GM18508 (cell line): Measurements from ENCODE around the gene CHD1L.
"Not testable (repeated sequence)": the region's sequence is repeated elsewhere in the genome, so short reads cannot be mapped to it uniquely, and the experiment has no call there.

ENCODE experiments used
- ATAC-seq: cut with Tn5 transposase; IDR thresholded peaks from one replicate; pipeline ENCODE4 v1.9.1; 2021; ENCODE audit warnings: moderate number of reproducible peaks; ENCODE audit not compliant: insufficient read depth, unreplicated experiment

The CHD1L gene

GRCh38 chr1:147242449-147243227, at the start of gene CHD1L:
Gene CHD1L (plus strand): TSS chr1:147242684. CDS start chr1:147242704, 20 bp downstream.
- ATAC-seq: peak; percentile 78

- not testable (repeated sequence) for ATAC-seq
Measured at GRCh38 chr1:147197324-147197723, 45.2 kb upstream of the CHD1L start.

- no peak for ATAC-seq
Measured at GRCh38 chr1:147201276-147201675, 41.2 kb upstream of the CHD1L start.

GRCh38 chr1:147201786-147202185, 40.7 kb upstream of the CHD1L start:
- ATAC-seq: no peak

GRCh38 chr1:147202576-147202975, 39.9 kb upstream of the CHD1L start:
- ATAC-seq: no peak

GRCh38 chr1:147204080-147204479, 38.4 kb upstream of the CHD1L start:
- no peak for ATAC-seq

GRCh38 chr1:147207192-147207591, 35.3 kb upstream of the CHD1L start:
- no peak for ATAC-seq

GRCh38 chr1:147208619-147209018, 33.9 kb upstream of the CHD1L start:
- ATAC-seq: no peak

GRCh38 chr1:147209825-147210821, 32.4 kb upstream of the CHD1L start:
- ATAC-seq: no peak

- ATAC-seq: no peak
Measured at GRCh38 chr1:147210987-147211386, 31.5 kb upstream of the CHD1L start.

- no peak for ATAC-seq
Measured at GRCh38 chr1:147211577-147211976, 30.9 kb upstream of the CHD1L start.

GRCh38 chr1:147213271-147213670, 29.2 kb upstream of the CHD1L start:
- no peak for ATAC-seq

- no peak for ATAC-seq
Measured at GRCh38 chr1:147214325-147214724, 28.2 kb upstream of the CHD1L start.

- no peak for ATAC-seq
Measured at GRCh38 chr1:147214842-147215539, 27.5 kb upstream of the CHD1L start.

GRCh38 chr1:147215540-147215916, 27.0 kb upstream of the CHD1L start:
- ATAC-seq: no peak

GRCh38 chr1:147216124-147216523, 26.4 kb upstream of the CHD1L start:
- no peak for ATAC-seq

- ATAC-seq: no peak
Measured at GRCh38 chr1:147217141-147217540, 25.3 kb upstream of the CHD1L start.

- ATAC-seq: no peak
Measured at GRCh38 chr1:147218606-147219005, 23.9 kb upstream of the CHD1L start.

GRCh38 chr1:147223740-147224615, 18.5 kb upstream of the CHD1L start:
- no peak for ATAC-seq
